HAP-1 (cell line): ENCODE data around the gene FLRT3.

Experiments used
- DNase-seq, 2 experiments: peaks; one replicate each; pipeline ENCODE4 v3.0.0-alpha.2; 2016 to 2020; ENCODE audit warnings: low spot score in 2 of 2
- H3K27me3 ChIP-seq: fragments of 250-450 bp; sonication (Bioruptor Pico); 2 replicates; pipeline ENCODE4 v1.5.1; 2020; ENCODE audit warnings: low read depth, mild to moderate bottlenecking, moderate library complexity
- H3K36me3 ChIP-seq: fragments of 250-450 bp; sonication (Bioruptor Pico); replicated peaks from 2 replicates; pipeline ENCODE4 v1.5.1; 2020; ENCODE audit warnings: mild to moderate bottlenecking
- H3K4me1 ChIP-seq: fragments of 250-450 bp; sonication (Bioruptor Pico); 2 replicates; pipeline ENCODE4 v1.5.1; 2020; ENCODE audit warnings: mild to moderate bottlenecking
- H3K4me3 ChIP-seq: fragments of 250-450 bp; sonication (Bioruptor Pico); 2 replicates; pipeline ENCODE4 v1.5.1; 2020; ENCODE audit warnings: mild to moderate bottlenecking, moderate library complexity
- H3K9me3 ChIP-seq: fragments of 250-450 bp; sonication (Bioruptor Pico); 2 replicates; pipeline ENCODE4 v1.5.1; 2020; ENCODE audit warnings: mild to moderate bottlenecking, moderate library complexity
- in situ Hi-C: fragments of 300-500 bp; cut with MboI; formaldehyde crosslinking; loops from 3 replicates; pipeline ENCODE4 v1.14.3; 2020; ENCODE audit warnings: low sequenced_read_pairs, inconsistent platforms, mixed read lengths

The FLRT3 gene

GRCh38 chr20:14342918-14343317 is 5.5 kb upstream of the FLRT3 start:
- Histone ChIP-seq H3K4me1 (no peaks in the 10 kb centered on the region), H3K36me3 (no peaks in the 10 kb centered on the region), H3K4me3 (no peak overlapping the region), H3K27me3 (no peaks in the 10 kb centered on the region), H3K9me3 (no peaks in the 10 kb centered on the region)
- in situ Hi-C loops, result no loop called here
- DNase-seq, result no peak

- H3K36me3 ChIP-seq, result no peaks in the 10 kb centered on the region
- in situ Hi-C loops, result no loop called here
- DNase-seq, result no peak
Observed at GRCh38 chr20:14341801-14342200, 4.4 kb upstream of the FLRT3 start.

GRCh38 chr20:14336686-14337085 is 726 bp downstream of the FLRT3 start:
- H3K4me3 ChIP-seq, result no peak overlapping the region
- in situ Hi-C loops, result no loop called here

More at GRCh38 chr20:14341801-14342200, 4.4 kb upstream of the FLRT3 start:
- Histone ChIP-seq H3K4me3 (no peak overlapping the region), H3K9me3 (no peaks in the 10 kb centered on the region), H3K27me3 (no peaks in the 10 kb centered on the region), H3K4me1 (no peaks in the 10 kb centered on the region)

GRCh38 chr20:14335052-14335451 is 2.4 kb downstream of the FLRT3 start:
- Histone ChIP-seq H3K4me1 (peaks cover 4% of the 10 kb centered on the region; the same call in 1 of the 2 replicates), H3K9me3 (no peaks in the 10 kb centered on the region), H3K36me3 (no peaks in the 10 kb centered on the region), H3K4me3 (no peak overlapping the region), H3K27me3 (peaks cover 19% of the 10 kb centered on the region)
- in situ Hi-C loops, result no loop called here
- no peak for DNase-seq

More at GRCh38 chr20:14336686-14337085, 726 bp downstream of the FLRT3 start:
- H3K36me3 ChIP-seq, result no peaks in the 10 kb centered on the region
- H3K4me1 ChIP-seq, result peaks cover under 1% of the 10 kb centered on the region; the same call in 1 of the 2 replicates
- no peak for DNase-seq
- H3K27me3 ChIP-seq, result peaks cover 13% of the 10 kb centered on the region
- no peaks in the 10 kb centered on the region for H3K9me3 ChIP-seq

GRCh38 chr20:14334306-14334930 is 3.0 kb downstream of the FLRT3 start:
- H3K4me3 ChIP-seq, result no peak overlapping the region
- in situ Hi-C loops, result no loop called here

GRCh38 chr20:14333721-14334120 is 3.7 kb downstream of the FLRT3 start:
- no peak overlapping the region for H3K4me3 ChIP-seq

More at GRCh38 chr20:14334306-14334930, 3.0 kb downstream of the FLRT3 start:
- Histone ChIP-seq H3K36me3 (no peaks in the 10 kb centered on the region), H3K4me1 (peaks cover 4% of the 10 kb centered on the region; the same call in 1 of the 2 replicates), H3K9me3 (no peaks in the 10 kb centered on the region), H3K27me3 (peaks cover 19% of the 10 kb centered on the region)
- no peak for DNase-seq

GRCh38 chr20:14332866-14333265 is 4.5 kb downstream of the FLRT3 start:
- in situ Hi-C loops, result no loop called here
- no peaks in the 10 kb centered on the region for H3K36me3 ChIP-seq
- DNase-seq, result no peak
- peaks cover 4% of the 10 kb centered on the region; the same call in 1 of the 2 replicates for H3K4me1 ChIP-seq
- H3K4me3 ChIP-seq, result no peak overlapping the region
- H3K27me3 ChIP-seq, result peaks cover 22% of the 10 kb centered on the region
- H3K9me3 ChIP-seq, result no peaks in the 10 kb centered on the region

More at GRCh38 chr20:14333721-14334120, 3.7 kb downstream of the FLRT3 start:
- Histone ChIP-seq H3K36me3 (no peaks in the 10 kb centered on the region), H3K9me3 (no peaks in the 10 kb centered on the region), H3K4me1 (peaks cover 4% of the 10 kb centered on the region; the same call in 1 of the 2 replicates), H3K27me3 (peaks cover 22% of the 10 kb centered on the region)
- in situ Hi-C loops, result no loop called here
- DNase-seq, result no peak

GRCh38 chr20:14331646-14332045 is 5.8 kb downstream of the FLRT3 start:
- DNase-seq, result no peak
- Histone ChIP-seq H3K4me3 (no peak overlapping the region), H3K27me3 (peaks cover 23% of the 10 kb centered on the region), H3K9me3 (no peaks in the 10 kb centered on the region), H3K4me1 (peaks cover 4% of the 10 kb centered on the region; the same call in 1 of the 2 replicates), H3K36me3 (no peaks in the 10 kb centered on the region)
- in situ Hi-C loops, result no loop called here

GRCh38 chr20:14319704-14320103 is 17.7 kb downstream of the FLRT3 start:
- H3K4me1 ChIP-seq, result no peaks in the 10 kb centered on the region
- DNase-seq, result no peak
- no peak overlapping the region for H3K4me3 ChIP-seq
- in situ Hi-C loops, result no loop called here
- no peaks in the 10 kb centered on the region for H3K36me3 ChIP-seq
- H3K9me3 ChIP-seq, result no peaks in the 10 kb centered on the region
- H3K27me3 ChIP-seq, result no peaks in the 10 kb centered on the region; the same call in 1 of the 2 replicates

- in situ Hi-C loops, result no loop called here
Observed at GRCh38 chr20:14313341-14314020, 23.9 kb downstream of the FLRT3 start.

GRCh38 chr20:14312001-14312400 is 25.4 kb downstream of the FLRT3 start:
- no peaks in the 10 kb centered on the region for H3K9me3 ChIP-seq
- no peak for DNase-seq
- in situ Hi-C loops, result no loop called here
- H3K4me1 ChIP-seq, result peaks cover 5% of the 10 kb centered on the region
- no peaks in the 10 kb centered on the region for H3K27me3 ChIP-seq
- H3K36me3 ChIP-seq, result no peaks in the 10 kb centered on the region
- no peak overlapping the region for H3K4me3 ChIP-seq

More at GRCh38 chr20:14313341-14314020, 23.9 kb downstream of the FLRT3 start:
- Histone ChIP-seq H3K4me3 (no peak overlapping the region), H3K36me3 (no peaks in the 10 kb centered on the region), H3K4me1 (peaks cover 5% of the 10 kb centered on the region), H3K9me3 (no peaks in the 10 kb centered on the region), H3K27me3 (no peaks in the 10 kb centered on the region)
- peak in 1 of 2 experiments; percentile 78 for DNase-seq

GRCh38 chr20:14310977-14311627 is 26.3 kb downstream of the FLRT3 start:
- Histone ChIP-seq H3K4me3 (no peak overlapping the region), H3K9me3 (no peaks in the 10 kb centered on the region), H3K27me3 (no peaks in the 10 kb centered on the region), H3K36me3 (no peaks in the 10 kb centered on the region), H3K4me1 (peaks cover 5% of the 10 kb centered on the region)
- in situ Hi-C loops, result no loop called here
- no peak for DNase-seq

GRCh38 chr20:14307956-14308355 is 29.5 kb downstream of the FLRT3 start:
- no peaks in the 10 kb centered on the region for H3K27me3 ChIP-seq
- no peak for DNase-seq
- H3K9me3 ChIP-seq, result no peaks in the 10 kb centered on the region
- H3K4me1 ChIP-seq, result no peaks in the 10 kb centered on the region
- in situ Hi-C loops, result no loop called here
- no peaks in the 10 kb centered on the region for H3K36me3 ChIP-seq
- H3K4me3 ChIP-seq, result no peak overlapping the region

- 0 out of 2 replicates have a peak, but pooled peaks cover 4% of the 10 kb centered on the region for H3K27me3 ChIP-seq
- H3K4me3 ChIP-seq, result no peak overlapping the region
- in situ Hi-C loops, result no loop called here
- no peaks in the 10 kb centered on the region for H3K9me3 ChIP-seq
- H3K36me3 ChIP-seq, result no peaks in the 10 kb centered on the region
- DNase-seq, result no peak
- H3K4me1 ChIP-seq, result no peaks in the 10 kb centered on the region
Observed at GRCh38 chr20:14304472-14304871, 32.9 kb downstream of the FLRT3 start.
